ENCODE results near the gene FAM168A.

The FAM168A gene

GRCh38 chr11:73431396-73431795 is 166.5 kb downstream of the FAM168A start:
- no peaks in the 10 kb centered on the region for H3K79me2 ChIP-seq (ENCODE audit: insufficient read depth, low read length)
- H3F3A ChIP-seq (ENCODE audit: insufficient read depth), result no peaks in the 10 kb centered on the region
- no peaks in the 10 kb centered on the region for H3K36me3 ChIP-seq (ENCODE audit: low read length)
- H3K4me2 ChIP-seq (ENCODE audit: low read depth, low read length, poor library complexity, severe bottlenecking), result no peak overlapping the region
- no peaks in the 10 kb centered on the region for H3K9me2 ChIP-seq (replicated peaks; ENCODE audit: insufficient read depth, low read length)
- no peaks in the 10 kb centered on the region for H3K27me3 ChIP-seq (ENCODE audit: low read length)
- no peaks in the 10 kb centered on the region for H3K9me3 ChIP-seq (ENCODE audit: insufficient read depth, low read length)
- H3K27ac ChIP-seq (ENCODE audit: low read depth, low read length), result no peak overlapping the region
- no peak overlapping the region for H3K9ac ChIP-seq (ENCODE audit: low read length)
- H3K4me3 ChIP-seq (ENCODE audit: insufficient read depth, low read length, poor library complexity, severe bottlenecking), result no peak overlapping the region
- TF ChIP-seq EZH2phosphoT487 (conservative IDR thresholded peaks at IDR 0.05; ENCODE audit: low read length) (no peak), CTCF (IDR thresholded peaks at IDR 0.05; ENCODE audit: insufficient read depth, low read length, poor library complexity, severe bottlenecking) (no peak)
- no peak overlapping the region for H2AFZ ChIP-seq (ENCODE audit: low read depth, low read length, severe bottlenecking)
- H4K20me1 ChIP-seq (ENCODE audit: low read depth, low read length), result no peaks in the 10 kb centered on the region

GRCh38 chr11:73430326-73430725 is 167.6 kb downstream of the FAM168A start:
- no peaks in the 10 kb centered on the region for H4K20me1 ChIP-seq (ENCODE audit: low read depth, low read length)
- no peaks in the 10 kb centered on the region for H3K27me3 ChIP-seq (ENCODE audit: low read length)

GRCh38 chr11:73429121-73429750 is 168.7 kb downstream of the FAM168A start:
- H3K9me2 ChIP-seq (replicated peaks; ENCODE audit: insufficient read depth, low read length), result no peaks in the 10 kb centered on the region
- H3K27ac ChIP-seq (ENCODE audit: low read depth, low read length), result no peak overlapping the region
- H3K4me3 ChIP-seq (ENCODE audit: insufficient read depth, low read length, poor library complexity, severe bottlenecking), result no peak overlapping the region
- H3F3A ChIP-seq (ENCODE audit: insufficient read depth), result no peaks in the 10 kb centered on the region
- no peak overlapping the region for H2AFZ ChIP-seq (ENCODE audit: low read depth, low read length, severe bottlenecking)
- no peaks in the 10 kb centered on the region for H3K36me3 ChIP-seq (ENCODE audit: low read length)
- no peaks in the 10 kb centered on the region for H4K20me1 ChIP-seq (ENCODE audit: low read depth, low read length)
- no peak for TF ChIP-seq CTCF (IDR thresholded peaks at IDR 0.05; ENCODE audit: insufficient read depth, low read length, poor library complexity, severe bottlenecking)
- TF ChIP-seq EZH2phosphoT487 (conservative IDR thresholded peaks at IDR 0.05; ENCODE audit: low read length), result no peak
- H3K27me3 ChIP-seq (ENCODE audit: low read length), result no peaks in the 10 kb centered on the region
- no peaks in the 10 kb centered on the region for H3K79me2 ChIP-seq (ENCODE audit: insufficient read depth, low read length)
- no peaks in the 10 kb centered on the region for H3K9me3 ChIP-seq (ENCODE audit: insufficient read depth, low read length)
- H3K4me2 ChIP-seq (ENCODE audit: low read depth, low read length, poor library complexity, severe bottlenecking), result no peak overlapping the region
- no peak overlapping the region for H3K9ac ChIP-seq (ENCODE audit: low read length)

More at GRCh38 chr11:73430326-73430725, 167.6 kb downstream of the FAM168A start:
- no peaks in the 10 kb centered on the region for H3K9me2 ChIP-seq (replicated peaks; ENCODE audit: insufficient read depth, low read length)
- H3K4me2 ChIP-seq (ENCODE audit: low read depth, low read length, poor library complexity, severe bottlenecking), result no peak overlapping the region
- H3K79me2 ChIP-seq (ENCODE audit: insufficient read depth, low read length), result no peaks in the 10 kb centered on the region
- H2AFZ ChIP-seq (ENCODE audit: low read depth, low read length, severe bottlenecking), result no peak overlapping the region
- H3F3A ChIP-seq (ENCODE audit: insufficient read depth), result no peaks in the 10 kb centered on the region
- H3K9me3 ChIP-seq (ENCODE audit: insufficient read depth, low read length), result no peaks in the 10 kb centered on the region
- no peak for TF ChIP-seq CTCF (IDR thresholded peaks at IDR 0.05; ENCODE audit: insufficient read depth, low read length, poor library complexity, severe bottlenecking)
- TF ChIP-seq EZH2phosphoT487 (conservative IDR thresholded peaks at IDR 0.05; ENCODE audit: low read length), result no peak
- H3K36me3 ChIP-seq (ENCODE audit: low read length), result no peaks in the 10 kb centered on the region
- no peak overlapping the region for H3K27ac ChIP-seq (ENCODE audit: low read depth, low read length)
- H3K4me3 ChIP-seq (ENCODE audit: insufficient read depth, low read length, poor library complexity, severe bottlenecking), result no peak overlapping the region
- H3K9ac ChIP-seq (ENCODE audit: low read length), result no peak overlapping the region
